Measurements from ENCODE around the gene SPATA2. TPM values are rescaled to one million over a fixed set of nuclear protein-coding genes. Genes with fewer than 3 reads are reported as not detected.

SPATA2 gene
- total RNA-seq, 1 experiment from 2014 or later: 8.3 TPM

DNA sequence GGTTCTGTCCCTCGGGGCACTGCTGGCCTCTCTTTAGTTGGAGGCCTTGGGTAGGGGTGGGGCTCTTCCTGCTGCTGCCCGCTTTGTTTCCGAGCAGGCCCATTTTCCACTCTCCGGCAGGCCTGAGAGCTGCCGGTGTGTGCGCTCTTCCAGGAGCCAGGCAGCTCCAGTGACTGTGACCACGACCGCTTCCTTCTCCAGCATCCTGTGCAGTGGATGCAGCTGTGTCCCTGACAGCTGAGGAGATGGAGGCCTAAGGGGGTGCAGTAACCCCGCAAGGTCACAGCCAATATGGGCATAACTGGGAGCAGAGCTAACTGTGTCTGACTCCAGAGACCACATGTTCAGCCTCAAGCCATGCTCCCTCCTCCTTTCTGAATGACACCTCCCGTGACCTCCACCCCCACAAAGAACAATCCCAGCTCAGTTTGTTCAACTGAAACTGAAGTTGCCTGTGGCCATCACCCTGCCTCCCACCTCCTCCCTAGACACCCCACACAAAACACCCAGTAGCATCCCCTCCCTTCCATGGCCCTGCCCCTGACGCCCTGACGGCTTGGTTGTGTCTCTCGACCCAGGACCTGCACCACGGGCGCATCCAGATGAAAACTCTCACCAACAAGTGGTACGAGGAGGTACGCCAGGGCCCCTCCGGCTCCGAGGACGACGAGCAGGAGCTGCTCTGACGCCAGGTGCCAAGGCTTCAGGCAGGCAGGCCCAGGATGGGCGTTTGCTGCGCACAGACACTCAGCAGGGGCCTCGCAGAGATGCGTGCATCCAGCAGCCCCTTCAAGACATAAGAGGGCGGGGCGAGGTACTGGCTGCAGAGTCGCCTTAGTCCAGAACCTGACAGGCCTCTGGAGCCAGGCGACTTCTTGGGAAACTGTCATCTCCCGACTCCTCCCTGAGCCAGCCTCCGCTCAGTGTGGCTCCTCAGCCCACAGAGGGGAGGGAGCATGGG is 27.8 kb downstream of the SPATA2 start:
- peak; percentile 92 to 95 for DNase-seq
- Histone ChIP-seq H3K36me3 (0 out of 2 replicates have a peak, but pooled peaks cover 3% of the 10 kb centered on the region), H3K4me3 (no peak overlapping the region), H3K9me3 (replicated peaks) (no peaks in the 10 kb centered on the region), H3K4me1 (peaks cover 37% of the 10 kb centered on the region), H3K27ac (peak overlapping the region; percentile 67), H3K27me3 (no peaks in the 10 kb centered on the region)

GRCh38 chr20:49886571-49887213 is 28.6 kb downstream of the SPATA2 start:
- Histone ChIP-seq H3K36me3 (0 out of 2 replicates have a peak, but pooled peaks cover 3% of the 10 kb centered on the region), H3K4me3 (no peak overlapping the region), H3K4me1 (peaks cover 37% of the 10 kb centered on the region), H3K27ac (peak overlapping the region; percentile 67), H3K9me3 (replicated peaks) (no peaks in the 10 kb centered on the region), H3K27me3 (no peaks in the 10 kb centered on the region)
- no peak for DNase-seq

DNA sequence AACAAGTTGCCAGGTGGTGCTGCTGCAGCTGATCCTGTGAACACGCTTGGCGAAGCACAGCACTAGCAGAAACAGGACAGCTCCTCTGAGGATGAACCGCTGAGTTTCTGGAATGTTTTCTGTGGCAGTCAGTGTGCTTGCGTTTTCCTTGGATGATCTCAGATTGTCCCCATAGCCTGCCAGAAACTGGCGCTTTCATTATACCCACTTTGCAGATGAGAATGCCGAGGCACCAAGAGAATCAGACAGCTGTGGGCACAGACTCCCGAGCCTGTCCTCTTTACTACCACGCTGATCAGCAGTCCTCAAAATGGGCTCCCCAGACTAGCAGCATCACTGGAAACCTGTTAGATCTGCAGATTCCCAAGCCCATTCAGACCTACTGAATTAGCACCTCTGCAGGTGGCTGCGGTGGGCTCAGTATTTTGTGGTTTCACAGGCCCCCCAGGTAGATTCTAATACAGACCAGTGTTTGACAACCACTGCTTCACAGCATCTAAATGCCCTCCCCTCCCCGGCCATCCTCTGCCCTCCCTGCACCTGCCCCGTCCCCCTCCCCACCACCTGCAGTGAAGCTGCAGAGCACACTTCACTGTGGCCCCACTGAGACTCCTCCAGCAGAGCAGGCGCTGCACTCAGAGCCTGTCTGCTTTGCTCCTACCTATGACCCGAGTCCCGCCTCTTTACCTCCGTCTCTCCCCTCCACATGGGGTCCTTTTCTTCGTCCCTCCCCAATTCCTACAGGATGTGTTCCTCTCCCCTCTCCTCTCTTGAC is 29.6 kb downstream of the SPATA2 start:
- Histone ChIP-seq H3K4me1 (peaks cover 35% of the 10 kb centered on the region), H3K4me3 (no peak overlapping the region), H3K27me3 (no peaks in the 10 kb centered on the region), H3K27ac (no peak overlapping the region), H3K9me3 (replicated peaks) (no peaks in the 10 kb centered on the region), H3K36me3 (0 out of 2 replicates have a peak, but pooled peaks cover 7% of the 10 kb centered on the region)
- no peak for DNase-seq

DNA sequence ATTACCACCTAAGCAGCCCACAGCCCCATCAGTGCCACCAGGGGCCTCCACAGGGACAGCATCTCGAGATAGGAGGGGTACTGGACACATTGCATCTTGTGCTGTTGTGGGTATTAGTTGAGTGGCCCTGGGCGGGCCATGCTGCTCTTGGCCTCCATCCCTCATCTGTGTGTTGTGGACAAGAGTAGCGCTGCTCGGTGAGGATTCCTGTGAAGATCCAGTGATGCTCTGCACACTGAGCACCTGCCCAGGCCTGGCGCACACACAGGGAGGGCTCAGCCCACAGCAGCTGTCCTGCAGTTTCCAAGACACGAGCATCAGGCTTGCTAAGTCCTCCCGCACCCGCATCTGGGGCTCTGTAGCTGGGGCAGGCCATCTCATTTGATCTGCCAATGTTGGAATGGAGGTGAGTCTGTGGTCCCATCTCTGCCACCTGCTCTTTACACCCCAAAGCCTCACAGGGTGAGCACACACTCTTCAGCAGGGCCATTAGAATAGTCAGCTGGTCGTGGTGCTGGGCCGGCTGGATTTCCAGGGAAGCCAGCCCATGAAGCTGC is 32.0 kb downstream of the SPATA2 start:
- H3K9me3 ChIP-seq (replicated peaks): no peaks in the 10 kb centered on the region
- H3K27me3 ChIP-seq: no peaks in the 10 kb centered on the region
- H3K36me3 ChIP-seq: 0 out of 2 replicates have a peak, but pooled peaks cover 8% of the 10 kb centered on the region
- peak in 1 of 2 experiments; percentile 44 for DNase-seq
- H3K4me1 ChIP-seq: peaks cover 28% of the 10 kb centered on the region
- no peak overlapping the region for H3K27ac ChIP-seq
- H3K4me3 ChIP-seq: no peak overlapping the region

- Histone ChIP-seq H3K36me3 (0 out of 2 replicates have a peak, but pooled peaks cover 8% of the 10 kb centered on the region), H3K27me3 (no peaks in the 10 kb centered on the region), H3K4me1 (peaks cover 19% of the 10 kb centered on the region), H3K9me3 (replicated peaks) (no peaks in the 10 kb centered on the region), H3K4me3 (no peak overlapping the region), H3K27ac (no peak overlapping the region)
- no peak for DNase-seq
These were observed 33.0 kb downstream of the SPATA2 start for GRCh38 chr20:49882171-49882970.

- Histone ChIP-seq H3K9me3 (replicated peaks) (no peaks in the 10 kb centered on the region), H3K4me3 (no peak overlapping the region), H3K4me1 (peaks cover 6% of the 10 kb centered on the region), H3K27me3 (no peaks in the 10 kb centered on the region), H3K36me3 (0 out of 2 replicates have a peak, but pooled peaks cover 8% of the 10 kb centered on the region), H3K27ac (no peak overlapping the region)
- no peak for DNase-seq
These were observed 34.4 kb downstream of the SPATA2 start for GRCh38 chr20:49880724-49881445.

DNA sequence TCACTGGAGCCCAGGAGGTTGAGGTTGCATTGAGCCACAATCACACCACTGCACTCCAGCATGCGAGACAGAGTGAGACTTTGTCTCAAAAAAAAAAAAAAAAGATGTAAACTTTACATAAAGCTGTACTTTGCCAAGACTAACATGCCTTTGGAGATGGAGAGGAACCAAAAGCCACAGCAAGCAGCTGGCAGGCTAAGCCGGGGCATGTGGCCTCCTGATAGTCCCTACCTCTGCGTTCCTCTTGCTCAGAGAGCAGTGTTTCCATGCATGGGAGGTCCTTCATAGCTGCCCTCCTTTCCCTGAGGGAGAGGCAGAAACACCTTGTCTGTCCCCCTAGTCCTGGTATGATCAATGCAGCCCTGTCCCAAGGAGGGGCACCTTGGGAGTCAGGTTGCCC is 35.2 kb downstream of the SPATA2 start:
- Histone ChIP-seq H3K4me3 (no peak overlapping the region), H3K4me1 (peaks cover 6% of the 10 kb centered on the region), H3K27ac (no peak overlapping the region), H3K36me3 (0 out of 2 replicates have a peak, but pooled peaks cover 8% of the 10 kb centered on the region), H3K9me3 (replicated peaks) (no peaks in the 10 kb centered on the region), H3K27me3 (no peaks in the 10 kb centered on the region)
- peak; percentile 45 to 46 for DNase-seq

DNA sequence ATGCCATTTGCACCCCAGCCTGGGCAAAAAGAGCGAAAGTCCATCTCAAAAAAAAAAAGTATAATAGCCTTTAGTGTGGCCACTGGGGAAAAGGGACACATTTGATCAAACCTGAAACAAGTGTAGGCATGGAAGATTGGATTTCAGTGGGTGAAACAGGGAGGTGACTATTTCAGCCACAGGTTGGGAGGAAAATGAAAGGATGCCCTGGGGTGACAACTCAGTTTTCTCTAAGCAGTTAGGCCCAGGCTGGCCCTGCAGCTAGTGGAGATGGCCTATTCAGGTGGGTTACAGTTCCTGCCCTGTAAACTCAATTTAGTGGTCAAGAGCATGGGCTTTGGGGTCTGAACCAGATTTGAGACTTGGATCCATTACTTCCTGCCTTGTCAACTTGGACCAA is 36.4 kb downstream of the SPATA2 start:
- no peak for DNase-seq
- no peaks in the 10 kb centered on the region for H3K27me3 ChIP-seq
- peaks cover 8% of the 10 kb centered on the region; the same call in 1 of the 2 replicates for H3K36me3 ChIP-seq
- H3K4me3 ChIP-seq: no peak overlapping the region
- H3K27ac ChIP-seq: no peak overlapping the region
- H3K9me3 ChIP-seq (replicated peaks): no peaks in the 10 kb centered on the region
- H3K4me1 ChIP-seq: no peaks in the 10 kb centered on the region

DNA sequence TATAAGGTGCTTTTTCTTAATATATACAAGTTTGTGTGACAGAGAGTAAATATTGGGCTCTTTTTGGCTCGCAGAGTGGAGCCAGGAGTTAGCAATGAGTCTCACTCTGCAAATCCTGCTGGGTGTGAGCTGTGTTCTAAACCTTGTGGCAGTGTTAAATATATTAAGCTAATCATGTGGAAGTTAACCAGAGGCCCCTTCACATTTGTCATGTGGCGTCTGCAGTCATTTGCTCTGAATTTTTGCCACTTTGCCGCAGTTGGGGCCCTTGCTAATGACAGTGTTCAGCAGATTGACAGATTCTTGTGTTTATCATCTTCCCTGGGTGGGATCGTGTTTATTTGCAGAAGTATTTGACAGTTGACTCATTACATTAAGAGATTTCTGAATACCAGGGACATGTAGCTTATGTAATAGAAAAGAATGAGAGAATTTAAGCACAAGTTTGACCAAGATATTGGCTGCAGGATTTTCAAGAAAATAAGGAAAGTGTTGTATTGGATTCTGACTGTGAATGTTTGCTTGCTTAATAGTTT is 37.9 kb downstream of the SPATA2 start:
- no peak for DNase-seq
- peaks cover 6% of the 10 kb centered on the region; the same call in 1 of the 2 replicates for H3K36me3 ChIP-seq
- no peaks in the 10 kb centered on the region for H3K4me1 ChIP-seq
- H3K4me3 ChIP-seq: no peak overlapping the region
- H3K27me3 ChIP-seq: no peaks in the 10 kb centered on the region
- no peak overlapping the region for H3K27ac ChIP-seq
- H3K9me3 ChIP-seq (replicated peaks): no peaks in the 10 kb centered on the region

GRCh38 chr20:49874696-49875095 is 40.6 kb downstream of the SPATA2 start:
- H3K36me3 ChIP-seq: peaks cover 2% of the 10 kb centered on the region; the same call in 1 of the 2 replicates
- H3K27ac ChIP-seq: no peak overlapping the region
- no peaks in the 10 kb centered on the region for H3K27me3 ChIP-seq
- DNase-seq: no peak
- no peaks in the 10 kb centered on the region for H3K9me3 ChIP-seq (replicated peaks)
- no peaks in the 10 kb centered on the region for H3K4me1 ChIP-seq
- no peak overlapping the region for H3K4me3 ChIP-seq

- no peak overlapping the region for H3K27ac ChIP-seq
- peaks cover 3% of the 10 kb centered on the region; the same call in 1 of the 2 replicates for H3K4me1 ChIP-seq
- no peak overlapping the region for H3K4me3 ChIP-seq
- no peak for DNase-seq
- H3K36me3 ChIP-seq: no peaks in the 10 kb centered on the region; the same call in 1 of the 2 replicates
- no peaks in the 10 kb centered on the region for H3K9me3 ChIP-seq (replicated peaks)
- H3K27me3 ChIP-seq: no peaks in the 10 kb centered on the region
These were observed 43.3 kb downstream of the SPATA2 start for GRCh38 chr20:49872056-49872455.

GRCh38 chr20:49871391-49871948 is 43.9 kb downstream of the SPATA2 start:
- DNase-seq: no peak
- H3K27ac ChIP-seq: no peak overlapping the region
- H3K27me3 ChIP-seq: no peaks in the 10 kb centered on the region
- H3K9me3 ChIP-seq (replicated peaks): no peaks in the 10 kb centered on the region
- no peak overlapping the region for H3K4me3 ChIP-seq
- H3K4me1 ChIP-seq: peaks cover 9% of the 10 kb centered on the region
- no peaks in the 10 kb centered on the region; the same call in 1 of the 2 replicates for H3K36me3 ChIP-seq
